ENCODE measurements around the gene MSH4.
A peak's percentile ranks its signal among the peaks of the same experiment; 100 is the strongest.
"Not testable (repeated sequence)": the region's sequence is repeated elsewhere in the genome, so short reads cannot be mapped to it uniquely, and the experiment has no call there.

MSH4 gene

GRCh38 chr1:75796376-75797272 is at the start of gene MSH4:
Gene MSH4, plus strand, starts transcription at chr1:75796882. Its CDS starts 104 bp downstream, at chr1:75796986.
- DNase-seq (ENCODE audit: low read depth in 2 of 2) = no peak

GRCh38 chr1:75757210-75757609 is 39.5 kb upstream of the MSH4 start:
- not testable (repeated sequence) for DNase-seq (ENCODE audit: low read depth in 2 of 2)

GRCh38 chr1:75758543-75758942 is 38.1 kb upstream of the MSH4 start:
- not testable (repeated sequence) for DNase-seq (ENCODE audit: low read depth in 2 of 2)

GRCh38 chr1:75764057-75764655 is 32.5 kb upstream of the MSH4 start:
- no peak for DNase-seq (ENCODE audit: low read depth in 2 of 2)

- peak; percentile 67 for DNase-seq (ENCODE audit: low read depth in 2 of 2)
Measured at GRCh38 chr1:75765697-75766355, 30.9 kb upstream of the MSH4 start.

GRCh38 chr1:75768016-75768415 is 28.7 kb upstream of the MSH4 start:
- DNase-seq (ENCODE audit: low read depth in 2 of 2) = no peak

GRCh38 chr1:75770761-75771160 is 25.9 kb upstream of the MSH4 start:
- DNase-seq (ENCODE audit: low read depth in 2 of 2) = no peak

GRCh38 chr1:75771978-75772377 is 24.7 kb upstream of the MSH4 start:
- DNase-seq (ENCODE audit: low read depth in 2 of 2) = no peak

GRCh38 chr1:75777812-75778211 is 18.9 kb upstream of the MSH4 start:
- DNase-seq (ENCODE audit: low read depth in 2 of 2) = not testable (repeated sequence)

GRCh38 chr1:75778694-75779093 is 18.0 kb upstream of the MSH4 start:
- not testable (repeated sequence) for DNase-seq (ENCODE audit: low read depth in 2 of 2)

- DNase-seq (ENCODE audit: low read depth in 2 of 2) = not testable (repeated sequence)
Measured at GRCh38 chr1:75780183-75780582, 16.5 kb upstream of the MSH4 start.

- not testable (repeated sequence) for DNase-seq (ENCODE audit: low read depth in 2 of 2)
Measured at GRCh38 chr1:75783920-75784319, 12.8 kb upstream of the MSH4 start.

- no peak for DNase-seq (ENCODE audit: low read depth in 2 of 2)
Measured at GRCh38 chr1:75785320-75785982, 11.2 kb upstream of the MSH4 start.

- DNase-seq (ENCODE audit: low read depth in 2 of 2) = peak; percentile 90
Measured at GRCh38 chr1:75785983-75786853, 10.5 kb upstream of the MSH4 start, which contains the start of gene RABGGTB. Gene RABGGTB, plus strand, starts transcription at chr1:75786256. Its CDS starts 16 bp downstream, at chr1:75786272.

- DNase-seq (ENCODE audit: low read depth in 2 of 2) = no peak
Measured at GRCh38 chr1:75786901-75787493, 9.7 kb upstream of the MSH4 start.

- no peak for DNase-seq (ENCODE audit: low read depth in 2 of 2)
Measured at GRCh38 chr1:75787524-75787923, 9.2 kb upstream of the MSH4 start.

GRCh38 chr1:75789988-75790387 is 6.7 kb upstream of the MSH4 start:
- no peak for DNase-seq (ENCODE audit: low read depth in 2 of 2)

- no peak for DNase-seq (ENCODE audit: low read depth in 2 of 2)
Measured at GRCh38 chr1:75791022-75791421, 5.7 kb upstream of the MSH4 start.

GRCh38 chr1:75792091-75792490 is 4.6 kb upstream of the MSH4 start:
- no peak for DNase-seq (ENCODE audit: low read depth in 2 of 2)

GRCh38 chr1:75794382-75794781 is 2.3 kb upstream of the MSH4 start:
- no peak for DNase-seq (ENCODE audit: low read depth in 2 of 2)

All from fibroblast of skin of left quadriceps (primary cell).